Measurements from ENCODE around the gene PCCA.

DNA sequence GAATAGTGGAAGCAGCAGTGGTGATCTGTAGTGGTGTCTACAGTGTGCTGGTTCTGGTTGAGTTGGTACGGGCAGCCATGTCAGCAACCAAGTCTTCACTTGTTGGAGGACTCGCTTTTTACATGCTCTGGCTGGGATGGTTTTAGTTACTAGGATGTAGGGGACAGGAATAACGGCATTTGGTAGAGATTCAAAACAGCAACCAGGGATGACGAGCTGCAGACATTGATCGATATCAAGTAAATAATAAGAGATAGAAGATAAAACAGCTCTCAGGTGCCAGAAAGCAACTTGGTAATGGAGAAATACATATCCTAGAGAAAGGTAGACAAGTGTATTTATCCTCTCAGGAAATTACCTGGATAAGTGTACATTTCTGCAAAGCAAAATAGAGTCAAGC lies 84.3 kb downstream of the PCCA start:
- TF ChIP-seq, protein P1, sequence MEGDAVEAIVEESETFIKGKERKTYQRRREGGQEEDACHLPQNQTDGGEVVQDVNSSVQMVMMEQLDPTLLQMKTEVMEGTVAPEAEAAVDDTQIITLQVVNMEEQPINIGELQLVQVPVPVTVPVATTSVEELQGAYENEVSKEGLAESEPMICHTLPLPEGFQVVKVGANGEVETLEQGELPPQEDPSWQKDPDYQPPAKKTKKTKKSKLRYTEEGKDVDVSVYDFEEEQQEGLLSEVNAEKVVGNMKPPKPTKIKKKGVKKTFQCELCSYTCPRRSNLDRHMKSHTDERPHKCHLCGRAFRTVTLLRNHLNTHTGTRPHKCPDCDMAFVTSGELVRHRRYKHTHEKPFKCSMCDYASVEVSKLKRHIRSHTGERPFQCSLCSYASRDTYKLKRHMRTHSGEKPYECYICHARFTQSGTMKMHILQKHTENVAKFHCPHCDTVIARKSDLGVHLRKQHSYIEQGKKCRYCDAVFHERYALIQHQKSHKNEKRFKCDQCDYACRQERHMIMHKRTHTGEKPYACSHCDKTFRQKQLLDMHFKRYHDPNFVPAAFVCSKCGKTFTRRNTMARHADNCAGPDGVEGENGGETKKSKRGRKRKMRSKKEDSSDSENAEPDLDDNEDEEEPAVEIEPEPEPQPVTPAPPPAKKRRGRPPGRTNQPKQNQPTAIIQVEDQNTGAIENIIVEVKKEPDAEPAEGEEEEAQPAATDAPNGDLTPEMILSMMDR (IDR thresholded peaks at IDR 0.05) = no peak
- TF ChIP-seq POLR2A (IDR thresholded peaks at IDR 0.05) = no peak
- TF ChIP-seq EP300 (IDR thresholded peaks at IDR 0.05) = no peak
